LNCaP clone FGC (cell line): Measurements from ENCODE around the gene SPNS3.

ENCODE experiments used
- DNase-seq: peaks from one replicate; pipeline ENCODE4 v3.0.0-alpha.2; 2011; ENCODE audit warnings: low read depth
- H3K4me3 ChIP-seq: 2 replicates; pipeline ENCODE4 v1.5.1; 2011; ENCODE audit warnings: mild to moderate bottlenecking, low read depth, low read length, control low read depth
- TF ChIP-seq, protein P1 (sequence below): IDR thresholded peaks from 2 replicates; pipeline ENCODE4 v1.5.1; 2012; ENCODE audit warnings: mild to moderate bottlenecking; ENCODE audit not compliant: control insufficient read depth, insufficient read depth; ENCODE audit errors: extremely low read depth

SPNS3 gene

GRCh38 chr17:4479982-4480751 is 46.4 kb downstream of the SPNS3 start:
- TF ChIP-seq, protein P1, sequence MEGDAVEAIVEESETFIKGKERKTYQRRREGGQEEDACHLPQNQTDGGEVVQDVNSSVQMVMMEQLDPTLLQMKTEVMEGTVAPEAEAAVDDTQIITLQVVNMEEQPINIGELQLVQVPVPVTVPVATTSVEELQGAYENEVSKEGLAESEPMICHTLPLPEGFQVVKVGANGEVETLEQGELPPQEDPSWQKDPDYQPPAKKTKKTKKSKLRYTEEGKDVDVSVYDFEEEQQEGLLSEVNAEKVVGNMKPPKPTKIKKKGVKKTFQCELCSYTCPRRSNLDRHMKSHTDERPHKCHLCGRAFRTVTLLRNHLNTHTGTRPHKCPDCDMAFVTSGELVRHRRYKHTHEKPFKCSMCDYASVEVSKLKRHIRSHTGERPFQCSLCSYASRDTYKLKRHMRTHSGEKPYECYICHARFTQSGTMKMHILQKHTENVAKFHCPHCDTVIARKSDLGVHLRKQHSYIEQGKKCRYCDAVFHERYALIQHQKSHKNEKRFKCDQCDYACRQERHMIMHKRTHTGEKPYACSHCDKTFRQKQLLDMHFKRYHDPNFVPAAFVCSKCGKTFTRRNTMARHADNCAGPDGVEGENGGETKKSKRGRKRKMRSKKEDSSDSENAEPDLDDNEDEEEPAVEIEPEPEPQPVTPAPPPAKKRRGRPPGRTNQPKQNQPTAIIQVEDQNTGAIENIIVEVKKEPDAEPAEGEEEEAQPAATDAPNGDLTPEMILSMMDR: no peak
- no peak for DNase-seq
- H3K4me3 ChIP-seq: no peak overlapping the region

DNA sequence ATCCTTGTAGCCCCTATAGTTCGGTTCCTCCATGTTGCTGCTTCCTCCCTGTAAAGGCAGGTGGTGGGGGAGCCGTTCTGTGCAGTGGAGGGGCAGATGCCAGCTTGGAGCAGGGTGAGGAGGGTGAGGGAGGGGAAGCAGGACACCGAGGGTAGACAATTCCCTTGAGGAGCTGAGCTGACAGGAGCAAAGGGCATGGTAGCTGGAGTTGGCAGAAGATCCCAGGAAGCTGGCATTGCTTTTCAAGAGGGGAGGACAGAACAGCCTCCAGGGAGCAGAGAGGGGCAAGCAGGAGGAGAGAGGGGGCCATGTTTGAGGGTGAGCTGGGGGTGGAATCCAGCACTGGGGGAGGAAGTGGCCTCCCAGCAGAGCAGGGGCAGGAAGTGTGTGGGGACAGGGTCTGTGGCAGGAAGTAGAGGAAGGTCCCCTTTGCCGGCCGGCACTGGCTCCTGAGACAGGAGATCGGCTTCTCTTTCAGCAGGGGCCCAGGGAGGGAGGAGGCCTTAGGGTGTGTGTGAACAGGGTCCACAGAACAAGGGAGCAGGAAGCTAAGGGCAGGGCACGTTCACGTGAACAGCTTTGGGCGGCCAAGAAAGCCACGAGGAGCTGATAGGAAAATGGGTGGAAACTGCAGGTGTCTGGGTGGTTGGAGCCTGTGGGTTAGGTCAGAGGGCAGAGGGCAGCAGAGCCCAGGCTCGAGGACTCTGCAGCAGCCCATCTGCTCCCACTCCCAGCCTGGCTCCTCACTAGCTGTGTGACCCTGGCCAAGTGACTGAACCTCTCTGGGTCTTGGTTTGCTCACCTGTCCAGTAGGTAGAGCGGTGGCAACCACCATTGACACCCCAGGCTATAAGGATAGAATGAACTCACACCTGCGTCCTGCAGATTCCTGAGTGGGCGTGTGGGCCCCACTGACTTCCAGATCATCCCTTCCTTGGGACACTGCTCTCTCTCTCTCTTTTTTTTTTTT is 47.5 kb downstream of the SPNS3 start:
- H3K4me3 ChIP-seq: no peak overlapping the region
- no peak for DNase-seq

GRCh38 chr17:4482338-4483011 is 48.7 kb downstream of the SPNS3 start:
- DNase-seq: no peak
- TF ChIP-seq, protein P1: no peak

More for the DNA sequence above, 47.5 kb downstream of the SPNS3 start:
- TF ChIP-seq, protein P1: no peak

DNA sequence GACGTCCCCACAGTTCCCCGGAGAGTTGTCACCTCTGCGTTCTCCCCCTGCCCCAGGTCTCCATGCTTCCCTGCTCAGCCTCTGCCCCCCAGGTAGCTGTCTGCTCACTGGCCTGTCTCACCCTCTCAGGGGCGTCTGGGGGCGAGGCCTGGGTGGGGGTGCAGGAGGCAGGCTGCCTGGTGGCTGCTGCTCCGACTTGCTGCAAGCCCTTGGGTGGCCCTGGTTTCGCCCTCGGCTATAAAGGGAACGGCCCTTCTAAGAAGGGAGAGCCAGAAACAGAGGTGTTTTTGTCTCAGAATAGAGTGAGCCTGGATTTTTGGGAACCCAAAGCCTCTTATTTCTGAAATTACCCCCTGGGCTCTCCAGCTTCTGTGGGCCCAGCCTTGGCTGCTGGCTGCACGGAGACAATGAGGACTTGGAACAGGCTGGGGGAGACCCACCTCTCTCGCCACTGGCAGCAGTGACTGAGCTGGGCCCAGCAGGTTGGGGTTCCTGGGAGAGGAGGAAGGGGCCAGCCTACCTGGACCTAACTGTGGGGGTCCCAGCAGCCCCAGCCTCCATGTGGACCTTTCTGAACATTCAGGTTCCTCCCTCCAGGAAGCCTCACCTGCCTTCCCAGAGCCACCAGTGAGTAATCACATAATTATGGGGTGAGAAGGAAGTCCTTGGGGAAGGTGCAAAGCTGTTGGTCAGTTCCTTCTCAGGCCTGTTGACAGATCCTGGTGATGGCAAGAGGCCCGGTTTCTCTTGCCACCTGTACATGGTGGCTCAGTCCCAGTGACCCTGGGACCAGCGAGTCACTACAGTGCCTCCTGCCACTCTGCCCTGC is 49.5 kb downstream of the SPNS3 start:
- peak; percentile 80 for DNase-seq
- TF ChIP-seq, protein P1: no peak
- H3K4me3 ChIP-seq: no peak overlapping the region

More at GRCh38 chr17:4482338-4483011, 48.7 kb downstream of the SPNS3 start:
- H3K4me3 ChIP-seq: no peak overlapping the region

- H3K4me3 ChIP-seq: no peak overlapping the region
- no peak for DNase-seq
These were observed 52.2 kb downstream of the SPNS3 start for GRCh38 chr17:4485676-4486646.

More at GRCh38 chr17:4485676-4486646, 52.2 kb downstream of the SPNS3 start:
- TF ChIP-seq, protein P1: no peak
